H1 (cell line): ENCODE measurements around the gene SKP1. TPM values are rescaled to one million over a fixed set of nuclear protein-coding genes. Genes with fewer than 3 reads are reported as not detected.

ENCODE experiments used
- CTCF ChIA-PET: fragments of 300-600 bp; sonication (Branson Sonifier 250); formaldehyde crosslinking; loops from one replicate; lab custom pipeline; 2021; ENCODE audit not compliant: partially characterized antibody; lab: Charles Lee
- POLR2A ChIA-PET: fragments of 300-600 bp; sonication (Branson Sonifier 250); formaldehyde crosslinking; loops from one replicate; lab custom pipeline; 2021; ENCODE audit warnings: inconsistent platforms; ENCODE audit not compliant: partially characterized antibody; lab: Charles Lee
- DNase-seq, 2 experiments: peaks; one replicate each; pipeline versions ENCODE4 v3.0.0 to v3.0.0-alpha.2; 2010 to 2022; ENCODE audit warnings: low spot score in 2 of 2, low read depth in 1 of 2, mixed read lengths in 1 of 2
- FAIRE-seq: peaks from 2 replicates; lab custom pipeline; 2011; peaks lifted over from hg19 to GRCh38; lab: Jason Lieb, UNC
- H2AFZ ChIP-seq: 2 replicates; pipeline ENCODE4 v1.8.1; 2012; ENCODE audit warnings: low read length, inconsistent platforms
- H2AK5ac ChIP-seq: 2 replicates; pipeline ENCODE4 v1.6.1; 2013; ENCODE audit warnings: low read depth, low read length
- H2BK120ac ChIP-seq: replicated peaks from 2 replicates; pipeline ENCODE3; 2013; ENCODE audit warnings: low read depth, low read length, inconsistent platforms
- H2BK12ac ChIP-seq: 2 replicates; pipeline ENCODE4 v1.6.1; 2013; ENCODE audit warnings: low read depth, low read length
- H2BK15ac ChIP-seq: 2 replicates; pipeline ENCODE4 v1.6.1; 2013; ENCODE audit warnings: low read length
- H2BK20ac ChIP-seq: 2 replicates; pipeline ENCODE4 v1.6.1; 2013; ENCODE audit warnings: low read length
- H2BK5ac ChIP-seq: 2 replicates; pipeline ENCODE4 v1.6.1; 2013; ENCODE audit warnings: low read depth, low read length
- H3K14ac ChIP-seq: 2 replicates; pipeline ENCODE4 v1.6.1; 2013; ENCODE audit warnings: inconsistent platforms; ENCODE audit not compliant: insufficient read length
- H3K18ac ChIP-seq: 2 replicates; pipeline ENCODE4 v1.6.1; 2013; ENCODE audit warnings: low read length; ENCODE audit errors: extremely low read depth
- H3K23ac ChIP-seq: 2 replicates; pipeline ENCODE4 v1.6.1; 2013; ENCODE audit warnings: inconsistent platforms; ENCODE audit not compliant: insufficient read length
- H3K23me2 ChIP-seq: 2 replicates; pipeline ENCODE4 v1.6.1; 2013; ENCODE audit warnings: low read depth, low read length
- H3K27ac ChIP-seq: 2 replicates; pipeline ENCODE4 v1.6.1; 2011; ENCODE audit warnings: low read depth, low read length, inconsistent platforms
- H3K27me3 ChIP-seq, 4 experiments: replicated peaks in 1 of 4; 1 replicate in 1 of 4; 2 replicates in 3 of 4; pipeline versions ENCODE4 v1.6.1 to v1.8.1; 2011 to 2013; ENCODE audit warnings: low read length in 3 of 4, mild to moderate bottlenecking in 3 of 4, inconsistent platforms in 2 of 4, mixed read lengths in 2 of 4, moderate library complexity in 1 of 4; ENCODE audit not compliant: control insufficient read depth in 3 of 4, insufficient read depth in 3 of 4; ENCODE audit errors: extremely low read depth in 1 of 4
- H3K36me3 ChIP-seq, 4 experiments: 2 replicates each; pipeline versions ENCODE4 v1.6.1 to v1.8.1; 2011 to 2013; ENCODE audit warnings: mild to moderate bottlenecking in 4 of 4, low read length in 3 of 4, moderate library complexity in 2 of 4, control low read depth in 1 of 4, inconsistent platforms in 1 of 4; ENCODE audit not compliant: insufficient read depth in 4 of 4, control insufficient read depth in 2 of 4
- H3K4ac ChIP-seq: replicated peaks from 2 replicates; pipeline ENCODE3; 2013; ENCODE audit warnings: low read length, low read depth, mixed read lengths, inconsistent platforms; ENCODE audit not compliant: insufficient read length
- H3K4me1 ChIP-seq, 4 experiments: replicated peaks in 1 of 4; 1 replicate in 1 of 4; 2 replicates in 3 of 4; pipeline versions ENCODE4 v1.6.1 to v1.8.1; 2011 to 2013; ENCODE audit warnings: low read length in 3 of 4, inconsistent platforms in 2 of 4, mixed read lengths in 1 of 4; ENCODE audit not compliant: insufficient read depth in 4 of 4, control insufficient read depth in 3 of 4
- H3K4me2 ChIP-seq, 2 experiments: 2 replicates each; pipeline versions ENCODE4 v1.6.1 to v1.8.1; 2011 to 2013; ENCODE audit warnings: low read depth in 2 of 2, low read length in 2 of 2, control low read depth in 1 of 2, inconsistent platforms in 1 of 2, mild to moderate bottlenecking in 1 of 2; ENCODE audit not compliant: insufficient read depth in 1 of 2
- H3K4me3 ChIP-seq, 4 experiments: fragments of 200-600, 300-600 bp in 1 of 4; sonication (generic), shearing (Covaris generic), sonication (Bioruptor Twin) in 1 of 4; 2 replicates each; pipeline versions ENCODE4 v1.5.1 to v1.8.1; 2011 to 2016; ENCODE audit warnings: low read length in 4 of 4, low read depth in 3 of 4, control low read depth in 2 of 4, inconsistent platforms in 2 of 4, mild to moderate bottlenecking in 2 of 4, mixed read lengths in 1 of 4, moderate library complexity in 1 of 4; ENCODE audit not compliant: insufficient read depth in 2 of 4; ENCODE audit errors: extremely low read depth in 1 of 4
- H3K56ac ChIP-seq: replicated peaks from 2 replicates; pipeline ENCODE3; 2013; ENCODE audit warnings: low read depth, mild to moderate bottlenecking, mixed read lengths, low read length, inconsistent platforms; ENCODE audit not compliant: insufficient read length
- H3K79me1 ChIP-seq: 2 replicates; pipeline ENCODE4 v1.6.1; 2013; ENCODE audit warnings: low read depth, low read length, control low read depth
- H3K79me2 ChIP-seq, 2 experiments: 2 replicates each; pipeline versions ENCODE4 v1.6.1 to v1.8.1; 2012 to 2013; ENCODE audit warnings: low read length in 2 of 2, mild to moderate bottlenecking in 2 of 2, inconsistent platforms in 1 of 2; ENCODE audit not compliant: insufficient read depth in 2 of 2, control insufficient read depth in 1 of 2
- H3K9ac ChIP-seq, 4 experiments: replicated peaks in 1 of 4; 1 replicate in 1 of 4; 2 replicates in 3 of 4; pipeline versions ENCODE4 v1.6.1 to v1.8.1; 2011 to 2013; ENCODE audit warnings: low read depth in 3 of 4, low read length in 3 of 4, control low read depth in 2 of 4, mild to moderate bottlenecking in 2 of 4, moderate library complexity in 2 of 4, inconsistent platforms in 1 of 4; ENCODE audit errors: extremely low read depth in 1 of 4
- H3K9me3 ChIP-seq, 2 experiments: 2 replicates each; pipeline versions ENCODE4 v1.6.1 to v1.8.1; 2012 to 2013; ENCODE audit warnings: mild to moderate bottlenecking in 2 of 2, moderate library complexity in 2 of 2, control low read depth in 1 of 2, inconsistent platforms in 1 of 2, low read depth in 1 of 2, low read length in 1 of 2, mixed read lengths in 1 of 2; ENCODE audit not compliant: insufficient read depth in 2 of 2
- H4K20me1 ChIP-seq, 2 experiments: replicated peaks in 1 of 2; 2 replicates each; pipeline versions ENCODE3 to v1.8.1; 2011 to 2013; ENCODE audit warnings: inconsistent platforms in 2 of 2, low read length in 2 of 2, mild to moderate bottlenecking in 1 of 2; ENCODE audit not compliant: insufficient read depth in 2 of 2, control insufficient read depth in 1 of 2
- H4K5ac ChIP-seq: 2 replicates; pipeline ENCODE4 v1.6.1; 2013; ENCODE audit warnings: low read length, low read depth, mixed read lengths, inconsistent platforms; ENCODE audit not compliant: insufficient read length
- H4K8ac ChIP-seq: 2 replicates; pipeline ENCODE4 v1.8.0; 2013; ENCODE audit warnings: mild to moderate bottlenecking, moderate library complexity, low read length, inconsistent platforms; ENCODE audit not compliant: insufficient read depth; ENCODE audit errors: extremely low read depth
- H4K91ac ChIP-seq: replicated peaks from 2 replicates; pipeline ENCODE3; 2013; ENCODE audit warnings: low read length, mixed read lengths, inconsistent platforms; ENCODE audit not compliant: insufficient read length
- EGR1 ChIP-seq: IDR thresholded peaks from 2 replicates; pipeline ENCODE4 v1.6.1; 2011; ENCODE audit warnings: low read depth, low read length, borderline replicate concordance
- EZH2 ChIP-seq: fragments of 200-600 bp; sonication (generic); IDR thresholded peaks from 2 replicates; pipeline ENCODE4 v1.7.1; 2012; ENCODE audit warnings: low read depth, mild to moderate bottlenecking, moderate library complexity, low read length, inconsistent platforms; ENCODE audit not compliant: severe bottlenecking
- WGBS, 2 experiments: shearing (Covaris generic) in 1 of 2; methylation state at CpG; one replicate each; pipeline versions ENCODE4 v1.1.6 to v1.1.7; 2013 to 2015; ENCODE audit warnings: low lambda C conversion rate in 2 of 2, mixed read lengths in 2 of 2, inconsistent platforms in 1 of 2, low coverage in 1 of 2, missing lambda C conversion rate in 1 of 2; ENCODE audit not compliant: insufficient replicate concordance in 2 of 2, insufficient coverage in 1 of 2, insufficient read length in 1 of 2; ENCODE audit errors: extremely low coverage in 1 of 2, missing lambda C conversion rate in 1 of 2; 5-methylcytosine and 5-hydroxymethylcytosine counted together
- polyA plus RNA-seq, 7 experiments: library from polyadenylated mRNA; depleted of rRNA in 3 of 7; stranded (reverse) in 5 of 7; unstranded in 2 of 7; fragments of >200 nt in 5 of 7; fragments of 200-250 nt in 2 of 7; gene quantifications; 1 replicate in 5 of 7; 2 replicates in 1 of 7; 4 replicates in 1 of 7; pipeline versions ENCODE4 v1.2.1 to v1.2.3, GENCODE V29; 2011 to 2013; ENCODE audit warnings: missing spikeins in 2 of 7, mixed read lengths in 2 of 7
- total RNA-seq: library from RNA; stranded (reverse); fragmentation: NEBNext Ultra II Directional; extraction: Animal tissue kit (Norgen Biotek cat#: 25700); gene quantifications from 2 replicates; pipeline ENCODE4 v1.2.1, GENCODE V29; 2021
- TF ChIP-seq, protein P1 (sequence below): IDR thresholded peaks from 2 replicates; pipeline ENCODE4 v1.6.1; 2011; ENCODE audit warnings: low read length, improper control_type of control experiment
- TF ChIP-seq, protein P2 (sequence below): IDR thresholded peaks from 2 replicates; pipeline ENCODE4 v1.6.1; 2011; ENCODE audit warnings: low read depth, mild to moderate bottlenecking, low read length; ENCODE audit not compliant: insufficient read depth

The SKP1 gene
- total and polyA plus RNA-seq, 2 of the 8 experiments (the other 6 are each of a cell fraction or from before 2014, with no cell fraction given) = 163 to 332 TPM

DNA sequence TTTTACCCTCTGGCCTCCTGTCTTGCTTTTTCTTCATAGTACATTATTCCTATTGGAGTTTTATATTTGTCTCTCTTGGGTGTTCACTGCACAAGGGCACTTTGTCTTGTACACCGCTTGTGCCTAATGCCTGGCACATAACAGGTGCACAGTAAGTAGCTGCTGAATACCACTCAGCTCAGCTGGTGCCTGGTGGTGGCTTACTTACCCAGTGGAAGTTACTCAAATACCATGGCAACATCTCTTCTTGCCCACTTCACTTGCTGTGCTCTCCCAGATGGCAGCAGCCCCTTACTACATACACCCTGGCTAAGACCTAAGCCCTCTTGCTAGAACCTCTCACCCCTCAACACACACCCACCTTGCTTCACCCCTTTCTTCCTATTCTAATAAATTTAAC is 11.3 kb upstream of the SKP1 start:
- Histone ChIP-seq H3K23me2 (no peaks in the 10 kb centered on the region; the same call in 1 of the 2 replicates), H4K20me1 (peaks cover 0 to 7% of the 10 kb centered on the region in 2 experiments), H3K4ac (no peak overlapping the region), H3K4me2 (no peak overlapping the region), H4K5ac (no peak overlapping the region), H4K8ac (no peak overlapping the region), H3K79me1 (peaks cover 3% of the 10 kb centered on the region; the same call in 1 of the 2 replicates), H2BK12ac (no peak overlapping the region), H2AK5ac (no peak overlapping the region), H3K36me3 (no peaks in the 10 kb centered on the region), H2BK5ac (no peak overlapping the region), H3K4me3 (no peak overlapping the region), H3K18ac (no peak overlapping the region), H3K27me3 (no peaks in the 10 kb centered on the region), H3K79me2 (no peaks in the 10 kb centered on the region), H2BK20ac (no peak overlapping the region), H3K14ac (no peak overlapping the region), H2BK15ac (no peak overlapping the region), H3K27ac (no peak overlapping the region), H3K9ac (no peak overlapping the region), H2AFZ (no peak overlapping the region), H2BK120ac (no peak overlapping the region), H3K56ac (no peak overlapping the region), H3K4me1 (no peaks in the 10 kb centered on the region), H3K23ac (no peak overlapping the region), H4K91ac (no peak overlapping the region), H3K9me3 (no peaks in the 10 kb centered on the region)
- CTCF ChIA-PET = interaction anchor here (1.6 to 10.1 kb wide), 5 partner anchors 11 to 103 kb away, joined by 4 to 120 read pairs (median 6); partner anchors contain the start of gene SKP1
- FAIRE-seq (no peak), DNase-seq (no peak)
- POLR2A ChIA-PET = interaction anchor here (1.0 to 5.7 kb wide), 4 partner anchors 9 to 34 kb away, joined by 3 to 50 read pairs (median 6); partner anchors contain the start of gene SKP1
- TF ChIP-seq EGR1 (no peak), EZH2 (no peak)
- TF ChIP-seq, protein P1, sequence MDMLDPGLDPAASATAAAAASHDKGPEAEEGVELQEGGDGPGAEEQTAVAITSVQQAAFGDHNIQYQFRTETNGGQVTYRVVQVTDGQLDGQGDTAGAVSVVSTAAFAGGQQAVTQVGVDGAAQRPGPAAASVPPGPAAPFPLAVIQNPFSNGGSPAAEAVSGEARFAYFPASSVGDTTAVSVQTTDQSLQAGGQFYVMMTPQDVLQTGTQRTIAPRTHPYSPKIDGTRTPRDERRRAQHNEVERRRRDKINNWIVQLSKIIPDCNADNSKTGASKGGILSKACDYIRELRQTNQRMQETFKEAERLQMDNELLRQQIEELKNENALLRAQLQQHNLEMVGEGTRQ = no peak
- TF ChIP-seq, protein P2, sequence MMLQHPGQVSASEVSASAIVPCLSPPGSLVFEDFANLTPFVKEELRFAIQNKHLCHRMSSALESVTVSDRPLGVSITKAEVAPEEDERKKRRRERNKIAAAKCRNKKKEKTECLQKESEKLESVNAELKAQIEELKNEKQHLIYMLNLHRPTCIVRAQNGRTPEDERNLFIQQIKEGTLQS = no peak
- WGBS, 2 experiments = 100% methylated on average over 1 of the region's 1 CpG; no CpG with 5 or more reads in 1 of the 2 experiments
